A673 (cell line): ENCODE data around the gene RASSF7. TPM values are rescaled to one million over a fixed set of nuclear protein-coding genes. Genes with fewer than 3 reads are reported as not detected.

ENCODE experiments used
- Bru-seq: library from RNA; stranded (reverse); fragments of 400-500 nt; gene quantifications from one replicate; lab custom pipeline; 2021; lab: Mats Ljungman, UMichigan
- BruChase-seq, 2 experiments: library from RNA; stranded (reverse); fragments of 400-500 nt; gene quantifications; one replicate each; lab custom pipeline; 2021; lab: Mats Ljungman, UMichigan
- BruUV-seq: library from RNA; stranded (reverse); fragments of 400-500 nt; replicated peaks from 2 replicates; lab custom pipeline; 2021; lab: Mats Ljungman, UMichigan
- CTCF ChIA-PET: fragments of 300-600 bp; sonication (Branson Sonifier 250); formaldehyde crosslinking; loops from one replicate; lab custom pipeline; 2022; ENCODE audit warnings: antibody characterized with exemption; lab: Charles Lee
- POLR2A ChIA-PET: fragments of 300-600 bp; sonication (Branson Sonifier 250); formaldehyde crosslinking; loops from one replicate; lab custom pipeline; 2022; ENCODE audit warnings: antibody characterized with exemption; ENCODE audit not compliant: low non-redundant PET; lab: Charles Lee
- DNase-seq: peaks from one replicate; pipeline ENCODE4 v3.0.0-alpha.2; 2015; ENCODE audit warnings: low spot score
- H3K27ac ChIP-seq: fragments of 200-600 bp; sonication (generic); 2 replicates; pipeline ENCODE4 v1.5.1; 2016; ENCODE audit warnings: mixed run types, low read depth, mild to moderate bottlenecking, mixed read lengths, antibody characterized with exemption, low read length; ENCODE audit not compliant: poor library complexity, severe bottlenecking
- H3K27me3 ChIP-seq: fragments of 200-600 bp; sonication (generic); replicated peaks from 2 replicates; pipeline ENCODE4 v1.6.1; 2017; ENCODE audit warnings: mixed run types, low read depth, mild to moderate bottlenecking, mixed read lengths, antibody characterized with exemption, low read length; ENCODE audit not compliant: insufficient read depth, poor library complexity
- H3K36me3 ChIP-seq: fragments of 200-600 bp; sonication (generic); 2 replicates; pipeline ENCODE4 v1.6.1; 2016; ENCODE audit warnings: mixed run types, mild to moderate bottlenecking, mixed read lengths, antibody characterized with exemption, low read length; ENCODE audit not compliant: insufficient read depth, poor library complexity, severe bottlenecking
- H3K4me1 ChIP-seq: fragments of 200-600 bp; sonication (generic); 2 replicates; pipeline ENCODE4 v1.6.1; 2017; ENCODE audit warnings: mixed run types, mild to moderate bottlenecking, mixed read lengths, antibody characterized with exemption, low read length; ENCODE audit not compliant: insufficient read depth, poor library complexity, severe bottlenecking
- H3K4me3 ChIP-seq: fragments of 200-600 bp; sonication (generic); 2 replicates; pipeline ENCODE4 v1.5.1; 2016; ENCODE audit warnings: low read depth, mixed run types, mild to moderate bottlenecking, mixed read lengths, low read length; ENCODE audit not compliant: poor library complexity, severe bottlenecking
- H3K9me3 ChIP-seq: fragments of 200-600 bp; sonication (generic); 2 replicates; pipeline ENCODE4 v1.6.1; 2016; ENCODE audit warnings: mixed run types, low read depth, mild to moderate bottlenecking, mixed read lengths, antibody characterized with exemption, low read length; ENCODE audit not compliant: poor library complexity, severe bottlenecking
- EZH2 ChIP-seq: fragments of 200-600 bp; sonication (generic); IDR thresholded peaks from 2 replicates; pipeline ENCODE4 v1.6.1; 2017; ENCODE audit warnings: borderline replicate concordance, low read depth, mild to moderate bottlenecking, mixed read lengths, antibody characterized with exemption, low read length; ENCODE audit not compliant: poor library complexity, severe bottlenecking
- intact Hi-C: fragments of 100-400 bp; cut with micrococcal nuclease; formaldehyde crosslinking; loops from one replicate; pipeline ENCODE4 v1.10.0; 2022; ENCODE audit not compliant: unreplicated experiment
- long read RNA-seq: library from polyadenylated mRNA; stranded (forward); transcript quantifications from one replicate; pipeline ENCODE4 v2.0.0, GENCODE V29; 2022
- total RNA-seq: library from RNA; stranded (reverse); gene quantifications from 2 replicates; pipeline ENCODE4 v1.2.3, GENCODE V29; 2021
- TF ChIP-seq, protein P1 (sequence below): fragments of 300-800, 200-600 bp; sonication (generic); conservative IDR thresholded peaks from 2 replicates; pipeline ENCODE4 v1.5.1; 2017; ENCODE audit warnings: low read depth, mild to moderate bottlenecking, antibody characterized with exemption, low read length, moderate library complexity, mixed read lengths

The RASSF7 gene, protein sequence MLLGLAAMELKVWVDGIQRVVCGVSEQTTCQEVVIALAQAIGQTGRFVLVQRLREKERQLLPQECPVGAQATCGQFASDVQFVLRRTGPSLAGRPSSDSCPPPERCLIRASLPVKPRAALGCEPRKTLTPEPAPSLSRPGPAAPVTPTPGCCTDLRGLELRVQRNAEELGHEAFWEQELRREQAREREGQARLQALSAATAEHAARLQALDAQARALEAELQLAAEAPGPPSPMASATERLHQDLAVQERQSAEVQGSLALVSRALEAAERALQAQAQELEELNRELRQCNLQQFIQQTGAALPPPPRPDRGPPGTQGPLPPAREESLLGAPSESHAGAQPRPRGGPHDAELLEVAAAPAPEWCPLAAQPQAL
- total RNA-seq (4.6 and 6.2 TPM in 2 replicates), Bru-seq, nascent RNA (percentile 10 among the genes with signal in this experiment), BruChase-seq, experiment 1, labeled RNA remaining after a 2-hour chase (percentile 28 among the genes with signal in this experiment), BruChase-seq, experiment 2, labeled RNA remaining after a 6-hour chase (percentile 31 among the genes with signal in this experiment)
- long read RNA-seq, transcript RASSF7-201 (4 exons, 1,731 nt): major isoform, 15 of 25 reads
- long read RNA-seq, partial matches to known transcripts: 4 of 25 reads
- long read RNA-seq, other reads (novel, unspliced or antisense): 6 of 25 reads

GRCh38 chr11:560305-561147 lies at the start of gene RASSF7, which contains the start of gene LMNTD2:
Gene RASSF7 (plus strand): TSS chr11:560970. CDS start chr11:561769, 799 bp downstream.
Gene LMNTD2 (minus strand): TSS chr11:560738. CDS start chr11:560716, 22 bp downstream.
- peak; percentile 90 for DNase-seq
- Histone ChIP-seq H3K9me3 (no peaks in the 10 kb centered on the region), H3K27ac (peak within 1 kb of the TSS; percentile 76), H3K27me3 (peaks cover 20% of the 10 kb centered on the region), H3K4me3 (peak within 1 kb of the TSS; percentile 72), H3K36me3 (no peaks in the 10 kb centered on the region), H3K4me1 (peaks cover 14% of the 10 kb centered on the region)
- ChIA-PET POLR2A (no interaction called here), CTCF (no interaction called here)
- intact Hi-C loops: no loop called here
- TF ChIP-seq EZH2: no peak
- TF ChIP-seq, protein P1, sequence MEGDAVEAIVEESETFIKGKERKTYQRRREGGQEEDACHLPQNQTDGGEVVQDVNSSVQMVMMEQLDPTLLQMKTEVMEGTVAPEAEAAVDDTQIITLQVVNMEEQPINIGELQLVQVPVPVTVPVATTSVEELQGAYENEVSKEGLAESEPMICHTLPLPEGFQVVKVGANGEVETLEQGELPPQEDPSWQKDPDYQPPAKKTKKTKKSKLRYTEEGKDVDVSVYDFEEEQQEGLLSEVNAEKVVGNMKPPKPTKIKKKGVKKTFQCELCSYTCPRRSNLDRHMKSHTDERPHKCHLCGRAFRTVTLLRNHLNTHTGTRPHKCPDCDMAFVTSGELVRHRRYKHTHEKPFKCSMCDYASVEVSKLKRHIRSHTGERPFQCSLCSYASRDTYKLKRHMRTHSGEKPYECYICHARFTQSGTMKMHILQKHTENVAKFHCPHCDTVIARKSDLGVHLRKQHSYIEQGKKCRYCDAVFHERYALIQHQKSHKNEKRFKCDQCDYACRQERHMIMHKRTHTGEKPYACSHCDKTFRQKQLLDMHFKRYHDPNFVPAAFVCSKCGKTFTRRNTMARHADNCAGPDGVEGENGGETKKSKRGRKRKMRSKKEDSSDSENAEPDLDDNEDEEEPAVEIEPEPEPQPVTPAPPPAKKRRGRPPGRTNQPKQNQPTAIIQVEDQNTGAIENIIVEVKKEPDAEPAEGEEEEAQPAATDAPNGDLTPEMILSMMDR: no peak
- no TSS peak for BruUV-seq

DNA sequence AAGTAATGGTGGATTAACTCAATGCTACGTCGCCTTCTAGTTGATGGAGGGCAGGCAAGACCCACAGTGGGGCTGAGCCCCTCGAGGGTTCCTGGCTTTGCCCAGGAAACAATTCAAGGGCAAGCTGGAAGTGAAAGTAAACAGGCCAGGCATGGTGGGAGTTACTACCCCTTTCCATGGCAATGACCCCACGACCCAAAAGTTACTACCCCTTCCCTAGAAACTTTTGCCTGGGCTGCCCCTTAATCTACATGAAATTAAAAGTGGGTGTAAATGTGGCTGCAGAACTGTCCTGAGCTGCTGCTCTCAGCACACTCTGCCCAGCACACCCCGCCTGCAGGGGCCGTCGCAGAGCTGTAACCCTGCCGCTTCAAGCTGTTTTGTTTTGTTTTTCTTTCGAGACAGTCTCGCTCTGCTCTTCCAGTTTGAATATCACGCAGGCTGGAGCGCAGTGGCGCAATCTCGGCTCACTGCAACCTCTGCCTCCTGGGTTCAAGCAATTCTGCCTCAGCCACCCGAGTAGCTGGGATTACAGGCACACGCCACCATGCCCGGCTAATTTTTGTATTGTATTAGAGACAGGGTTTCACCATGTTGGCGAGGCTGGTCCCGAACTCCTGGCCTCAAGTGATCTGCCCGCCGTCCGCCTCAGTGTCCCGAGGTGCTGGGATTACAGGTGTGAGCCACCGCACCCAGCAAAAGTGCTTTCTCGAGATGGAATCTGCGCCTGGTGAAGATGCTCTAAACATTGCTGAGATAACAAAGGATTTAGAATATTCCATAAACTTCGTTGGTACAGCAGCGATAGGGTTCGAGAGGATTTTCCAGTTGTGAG lies 47.8 kb upstream of the RASSF7 start:
- H3K36me3 ChIP-seq: no peaks in the 10 kb centered on the region
- no peaks in the 10 kb centered on the region for H3K9me3 ChIP-seq
- H3K4me3 ChIP-seq: no peak overlapping the region
- ChIA-PET CTCF (no interaction called here), POLR2A (no interaction called here)
- no peaks in the 10 kb centered on the region for H3K4me1 ChIP-seq
- no TSS peak for BruUV-seq
- no peaks in the 10 kb centered on the region for H3K27me3 ChIP-seq
- TF ChIP-seq EZH2: no peak
- TF ChIP-seq, protein P1: no peak
- H3K27ac ChIP-seq: no peak overlapping the region
- DNase-seq: no peak
- intact Hi-C loops: no loop called here
